SK-N-SH treated with all-trans-retinoic acid at 6 μM for 48 hours (cell line): ENCODE measurements around the gene RNF111.

Experiments used
- ATAC-seq: fragments of 200-7000 bp; cut with Tn5 transposase; 3 replicates; pipeline ENCODE4 v1.9.1; 2020; ENCODE audit warnings: mild to moderate bottlenecking, moderate library complexity
- ARNTL ChIP-seq: fragments of 450-650 bp; formaldehyde crosslinking; IDR thresholded peaks from 2 replicates; pipeline ENCODE4 v1.5.0; 2020; ENCODE audit warnings: low read depth, mild to moderate bottlenecking, moderate library complexity, borderline replicate concordance
- ESRRG ChIP-seq: fragments of 250-450 bp; sonication (Bioruptor Pico); IDR thresholded peaks from 2 replicates; pipeline ENCODE4 v1.6.1; 2021; ENCODE audit warnings: mild to moderate bottlenecking
- GLIS3 ChIP-seq: fragments of 250-450 bp; sonication (Bioruptor Pico); IDR thresholded peaks from 2 replicates; pipeline ENCODE4 v1.5.0; 2020; ENCODE audit warnings: mild to moderate bottlenecking, moderate library complexity
- ISL1 ChIP-seq: fragments of 250-450 bp; sonication (Bioruptor Pico); IDR thresholded peaks from 2 replicates; pipeline ENCODE4 v2.1.2; 2022; ENCODE audit warnings: mild to moderate bottlenecking, moderate library complexity
- OSR1 ChIP-seq: fragments of 250-450 bp; sonication (Bioruptor Pico); IDR thresholded peaks from 2 replicates; pipeline ENCODE4 v1.8.0; 2022; ENCODE audit warnings: moderate library complexity, mild to moderate bottlenecking, inconsistent platforms
- PPARA ChIP-seq: fragments of 250-450 bp; sonication (Bioruptor Pico); IDR thresholded peaks from 2 replicates; pipeline ENCODE4 v1.5.0; 2020; ENCODE audit warnings: mild to moderate bottlenecking, borderline replicate concordance
- RARB ChIP-seq: fragments of 250-450 bp; sonication (Bioruptor Pico); IDR thresholded peaks from 2 replicates; pipeline ENCODE4 v1.8.0; 2021; ENCODE audit warnings: mild to moderate bottlenecking, moderate library complexity
- SNAI2 ChIP-seq: fragments of 250-450 bp; sonication (Bioruptor Pico); IDR thresholded peaks from 2 replicates; pipeline ENCODE4 v1.5.0; 2020; ENCODE audit warnings: mild to moderate bottlenecking, moderate library complexity
- TCF4 ChIP-seq: fragments of 250-450 bp; sonication (Bioruptor Pico); IDR thresholded peaks from 2 replicates; pipeline ENCODE4 v1.8.0; 2021; ENCODE audit warnings: mild to moderate bottlenecking, moderate library complexity, borderline replicate concordance
- TOX ChIP-seq: fragments of 250-450 bp; sonication (Bioruptor Pico); IDR thresholded peaks from 2 replicates; pipeline ENCODE4 v1.8.0; 2021; ENCODE audit warnings: mild to moderate bottlenecking, moderate library complexity, borderline replicate concordance
- TSHZ2 ChIP-seq: fragments of 250-450 bp; sonication (Bioruptor Pico); IDR thresholded peaks from 2 replicates; pipeline ENCODE4 v1.5.0; 2020; ENCODE audit warnings: mild to moderate bottlenecking, moderate library complexity
- ZC3H10 ChIP-seq: fragments of 250-450 bp; sonication (Bioruptor Pico); IDR thresholded peaks from 2 replicates; pipeline ENCODE4 v1.5.1; 2021; ENCODE audit warnings: mild to moderate bottlenecking, moderate library complexity
- ZFP3 ChIP-seq: fragments of 250-450 bp; sonication (Bioruptor Pico); IDR thresholded peaks from 2 replicates; pipeline ENCODE4 v1.5.0; 2020; ENCODE audit warnings: mild to moderate bottlenecking, moderate library complexity
- ZFP30 ChIP-seq: fragments of 450-650 bp; formaldehyde crosslinking; IDR thresholded peaks from 2 replicates; pipeline ENCODE4 v1.5.0; 2022; ENCODE audit warnings: mild to moderate bottlenecking, moderate library complexity
- ZNF70 ChIP-seq: fragments of 450-650 bp; formaldehyde crosslinking; IDR thresholded peaks from 2 replicates; pipeline ENCODE4 v1.5.0; 2020; ENCODE audit warnings: mild to moderate bottlenecking, moderate library complexity
- ZNF8 ChIP-seq: fragments of 450-650 bp; formaldehyde crosslinking; IDR thresholded peaks from 2 replicates; pipeline ENCODE4 v1.5.0; 2020; ENCODE audit warnings: mild to moderate bottlenecking, moderate library complexity
- TF ChIP-seq, protein P1 (sequence below): fragments of 250-450 bp; sonication (Bioruptor Pico); IDR thresholded peaks from 2 replicates; pipeline ENCODE4 v1.8.0; 2021; ENCODE audit warnings: low read depth, mild to moderate bottlenecking, moderate library complexity, borderline replicate concordance
- TF ChIP-seq, protein P2 (sequence below): fragments of 250-450 bp; sonication (Bioruptor Pico); IDR thresholded peaks from 2 replicates; pipeline ENCODE4 v1.5.1; 2021; ENCODE audit warnings: mild to moderate bottlenecking, moderate library complexity
- TF ChIP-seq, protein P3 (sequence below): fragments of 250-450 bp; sonication (Bioruptor Pico); IDR thresholded peaks from 2 replicates; pipeline ENCODE4 v1.5.1; 2020; ENCODE audit warnings: low read depth, mild to moderate bottlenecking, moderate library complexity
- TF ChIP-seq, protein P4 (sequence below): fragments of 250-450 bp; sonication (Bioruptor Pico); IDR thresholded peaks from 2 replicates; pipeline ENCODE4 v1.8.0; 2020; ENCODE audit warnings: mild to moderate bottlenecking, moderate library complexity, borderline replicate concordance

Gene RNF111

GRCh38 chr15:59020322-59020721, 32.9 kb downstream of the RNF111 start:
- ATAC-seq = no peak

DNA sequence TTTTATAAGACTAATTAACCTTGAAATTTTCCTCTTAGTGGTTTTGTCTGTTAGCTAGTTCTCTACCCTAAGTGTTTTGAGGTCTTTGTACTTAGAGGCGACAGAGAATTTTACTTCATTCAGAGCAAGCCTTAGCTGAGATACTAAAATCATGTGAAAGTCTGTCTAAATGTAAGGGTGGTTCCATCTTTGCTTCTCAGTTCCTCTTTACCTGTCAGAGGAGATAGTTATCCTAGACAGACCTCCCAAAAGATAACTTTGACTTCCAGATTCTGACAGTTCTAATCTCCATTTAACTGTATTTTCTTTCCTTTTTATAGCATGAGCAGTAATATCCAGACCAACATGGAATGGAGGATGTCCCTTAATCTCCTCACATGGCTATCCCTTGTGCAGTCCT, 34.7 kb downstream of the RNF111 start:
- ATAC-seq = no peak
- TF ChIP-seq ARNTL (CRISPR knock-in tag) (no peak), TCF4 (CRISPR knock-in tag) (no peak)
- TF ChIP-seq, all 23 proteins: peak for 0

More at GRCh38 chr15:59020322-59020721, 32.9 kb downstream of the RNF111 start:
- TF ChIP-seq, protein P1, sequence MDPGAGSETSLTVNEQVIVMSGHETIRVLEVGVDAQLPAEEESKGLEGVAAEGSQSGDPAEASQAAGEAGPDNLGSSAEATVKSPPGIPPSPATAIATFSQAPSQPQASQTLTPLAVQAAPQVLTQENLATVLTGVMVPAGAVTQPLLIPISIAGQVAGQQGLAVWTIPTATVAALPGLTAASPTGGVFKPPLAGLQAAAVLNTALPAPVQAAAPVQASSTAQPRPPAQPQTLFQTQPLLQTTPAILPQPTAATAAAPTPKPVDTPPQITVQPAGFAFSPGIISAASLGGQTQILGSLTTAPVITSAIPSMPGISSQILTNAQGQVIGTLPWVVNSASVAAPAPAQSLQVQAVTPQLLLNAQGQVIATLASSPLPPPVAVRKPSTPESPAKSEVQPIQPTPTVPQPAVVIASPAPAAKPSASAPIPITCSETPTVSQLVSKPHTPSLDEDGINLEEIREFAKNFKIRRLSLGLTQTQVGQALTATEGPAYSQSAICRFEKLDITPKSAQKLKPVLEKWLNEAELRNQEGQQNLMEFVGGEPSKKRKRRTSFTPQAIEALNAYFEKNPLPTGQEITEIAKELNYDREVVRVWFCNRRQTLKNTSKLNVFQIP (CRISPR knock-in tag) = no peak
- TF ChIP-seq, protein P2, sequence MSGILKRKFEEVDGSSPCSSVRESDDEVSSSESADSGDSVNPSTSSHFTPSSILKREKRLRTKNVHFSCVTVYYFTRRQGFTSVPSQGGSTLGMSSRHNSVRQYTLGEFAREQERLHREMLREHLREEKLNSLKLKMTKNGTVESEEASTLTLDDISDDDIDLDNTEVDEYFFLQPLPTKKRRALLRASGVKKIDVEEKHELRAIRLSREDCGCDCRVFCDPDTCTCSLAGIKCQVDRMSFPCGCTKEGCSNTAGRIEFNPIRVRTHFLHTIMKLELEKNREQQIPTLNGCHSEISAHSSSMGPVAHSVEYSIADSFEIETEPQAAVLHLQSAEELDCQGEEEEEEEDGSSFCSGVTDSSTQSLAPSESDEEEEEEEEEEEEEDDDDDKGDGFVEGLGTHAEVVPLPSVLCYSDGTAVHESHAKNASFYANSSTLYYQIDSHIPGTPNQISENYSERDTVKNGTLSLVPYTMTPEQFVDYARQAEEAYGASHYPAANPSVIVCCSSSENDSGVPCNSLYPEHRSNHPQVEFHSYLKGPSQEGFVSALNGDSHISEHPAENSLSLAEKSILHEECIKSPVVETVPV (CRISPR knock-in tag) = no peak
- TF ChIP-seq ZNF70 (no peak), TSHZ2 (CRISPR knock-in tag) (no peak), ESRRG (CRISPR knock-in tag) (no peak), PPARA (no peak)
- TF ChIP-seq, protein P3, sequence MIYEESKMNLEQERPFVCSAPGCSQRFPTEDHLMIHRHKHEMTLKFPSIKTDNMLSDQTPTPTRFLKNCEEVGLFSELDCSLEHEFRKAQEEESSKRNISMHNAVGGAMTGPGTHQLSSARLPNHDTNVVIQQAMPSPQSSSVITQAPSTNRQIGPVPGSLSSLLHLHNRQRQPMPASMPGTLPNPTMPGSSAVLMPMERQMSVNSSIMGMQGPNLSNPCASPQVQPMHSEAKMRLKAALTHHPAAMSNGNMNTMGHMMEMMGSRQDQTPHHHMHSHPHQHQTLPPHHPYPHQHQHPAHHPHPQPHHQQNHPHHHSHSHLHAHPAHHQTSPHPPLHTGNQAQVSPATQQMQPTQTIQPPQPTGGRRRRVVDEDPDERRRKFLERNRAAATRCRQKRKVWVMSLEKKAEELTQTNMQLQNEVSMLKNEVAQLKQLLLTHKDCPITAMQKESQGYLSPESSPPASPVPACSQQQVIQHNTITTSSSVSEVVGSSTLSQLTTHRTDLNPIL (CRISPR knock-in tag) = no peak

- ATAC-seq = no peak
- TF ChIP-seq OSR1 (CRISPR knock-in tag) (no peak), ISL1 (CRISPR knock-in tag) (no peak), ESRRG (CRISPR knock-in tag) (no peak), RARB (no peak), ZFP30 (no peak), TSHZ2 (CRISPR knock-in tag) (no peak), PPARA (no peak), TOX (CRISPR knock-in tag) (no peak), ZC3H10 (no peak), ZNF8 (CRISPR knock-in tag) (no peak), GLIS3 (no peak), ARNTL (CRISPR knock-in tag) (no peak), SNAI2 (CRISPR knock-in tag) (no peak), ZFP3 (no peak), TCF4 (CRISPR knock-in tag) (no peak), ZNF70 (no peak)
- TF ChIP-seq, protein P2 (CRISPR knock-in tag) = no peak
- TF ChIP-seq, protein P1 (CRISPR knock-in tag) = no peak
- TF ChIP-seq, protein P3 (CRISPR knock-in tag) = no peak
- TF ChIP-seq, protein P4, sequence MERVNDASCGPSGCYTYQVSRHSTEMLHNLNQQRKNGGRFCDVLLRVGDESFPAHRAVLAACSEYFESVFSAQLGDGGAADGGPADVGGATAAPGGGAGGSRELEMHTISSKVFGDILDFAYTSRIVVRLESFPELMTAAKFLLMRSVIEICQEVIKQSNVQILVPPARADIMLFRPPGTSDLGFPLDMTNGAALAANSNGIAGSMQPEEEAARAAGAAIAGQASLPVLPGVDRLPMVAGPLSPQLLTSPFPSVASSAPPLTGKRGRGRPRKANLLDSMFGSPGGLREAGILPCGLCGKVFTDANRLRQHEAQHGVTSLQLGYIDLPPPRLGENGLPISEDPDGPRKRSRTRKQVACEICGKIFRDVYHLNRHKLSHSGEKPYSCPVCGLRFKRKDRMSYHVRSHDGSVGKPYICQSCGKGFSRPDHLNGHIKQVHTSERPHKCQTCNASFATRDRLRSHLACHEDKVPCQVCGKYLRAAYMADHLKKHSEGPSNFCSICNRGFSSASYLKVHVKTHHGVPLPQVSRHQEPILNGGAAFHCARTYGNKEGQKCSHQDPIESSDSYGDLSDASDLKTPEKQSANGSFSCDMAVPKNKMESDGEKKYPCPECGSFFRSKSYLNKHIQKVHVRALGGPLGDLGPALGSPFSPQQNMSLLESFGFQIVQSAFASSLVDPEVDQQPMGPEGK = no peak
Measured at GRCh38 chr15:59026207-59026606, 38.7 kb downstream of the RNF111 start.
